H1 (cell line): ENCODE measurements around the gene BTBD9. TPM values are rescaled to one million over a fixed set of nuclear protein-coding genes. Genes with fewer than 3 reads are reported as not detected.

Experiments
- CTCF ChIA-PET: fragments of 300-600 bp; sonication (Branson Sonifier 250); formaldehyde crosslinking; loops from one replicate; lab custom pipeline; 2021; ENCODE audit not compliant: partially characterized antibody; lab: Charles Lee
- POLR2A ChIA-PET: fragments of 300-600 bp; sonication (Branson Sonifier 250); formaldehyde crosslinking; loops from one replicate; lab custom pipeline; 2021; ENCODE audit warnings: inconsistent platforms; ENCODE audit not compliant: partially characterized antibody; lab: Charles Lee
- DNase-seq, 2 experiments: peaks; one replicate each; pipeline versions ENCODE4 v3.0.0 to v3.0.0-alpha.2; 2010 to 2022; ENCODE audit warnings: low spot score in 2 of 2, low read depth in 1 of 2, mixed read lengths in 1 of 2
- FAIRE-seq: peaks from 2 replicates; lab custom pipeline; 2011; peaks lifted over from hg19 to GRCh38; lab: Jason Lieb, UNC
- H2AFZ ChIP-seq: 2 replicates; pipeline ENCODE4 v1.8.1; 2012; ENCODE audit warnings: low read length, inconsistent platforms
- H2AK5ac ChIP-seq: 2 replicates; pipeline ENCODE4 v1.6.1; 2013; ENCODE audit warnings: low read depth, low read length
- H2BK120ac ChIP-seq: replicated peaks from 2 replicates; pipeline ENCODE3; 2013; ENCODE audit warnings: low read depth, low read length, inconsistent platforms
- H2BK12ac ChIP-seq: 2 replicates; pipeline ENCODE4 v1.6.1; 2013; ENCODE audit warnings: low read depth, low read length
- H2BK15ac ChIP-seq: 2 replicates; pipeline ENCODE4 v1.6.1; 2013; ENCODE audit warnings: low read length
- H2BK20ac ChIP-seq: 2 replicates; pipeline ENCODE4 v1.6.1; 2013; ENCODE audit warnings: low read length
- H2BK5ac ChIP-seq: 2 replicates; pipeline ENCODE4 v1.6.1; 2013; ENCODE audit warnings: low read depth, low read length
- H3K14ac ChIP-seq: 2 replicates; pipeline ENCODE4 v1.6.1; 2013; ENCODE audit warnings: inconsistent platforms; ENCODE audit not compliant: insufficient read length
- H3K18ac ChIP-seq: 2 replicates; pipeline ENCODE4 v1.6.1; 2013; ENCODE audit warnings: low read length; ENCODE audit errors: extremely low read depth
- H3K23ac ChIP-seq: 2 replicates; pipeline ENCODE4 v1.6.1; 2013; ENCODE audit warnings: inconsistent platforms; ENCODE audit not compliant: insufficient read length
- H3K23me2 ChIP-seq: 2 replicates; pipeline ENCODE4 v1.6.1; 2013; ENCODE audit warnings: low read depth, low read length
- H3K27ac ChIP-seq: 2 replicates; pipeline ENCODE4 v1.6.1; 2011; ENCODE audit warnings: low read depth, low read length, inconsistent platforms
- H3K27me3 ChIP-seq, 4 experiments: replicated peaks in 1 of 4; 1 replicate in 1 of 4; 2 replicates in 3 of 4; pipeline versions ENCODE4 v1.6.1 to v1.8.1; 2011 to 2013; ENCODE audit warnings: low read length in 3 of 4, mild to moderate bottlenecking in 3 of 4, inconsistent platforms in 2 of 4, mixed read lengths in 2 of 4, moderate library complexity in 1 of 4; ENCODE audit not compliant: control insufficient read depth in 3 of 4, insufficient read depth in 3 of 4; ENCODE audit errors: extremely low read depth in 1 of 4
- H3K36me3 ChIP-seq, 4 experiments: 2 replicates each; pipeline versions ENCODE4 v1.6.1 to v1.8.1; 2011 to 2013; ENCODE audit warnings: mild to moderate bottlenecking in 4 of 4, low read length in 3 of 4, moderate library complexity in 2 of 4, control low read depth in 1 of 4, inconsistent platforms in 1 of 4; ENCODE audit not compliant: insufficient read depth in 4 of 4, control insufficient read depth in 2 of 4
- H3K4ac ChIP-seq: replicated peaks from 2 replicates; pipeline ENCODE3; 2013; ENCODE audit warnings: low read length, low read depth, mixed read lengths, inconsistent platforms; ENCODE audit not compliant: insufficient read length
- H3K4me1 ChIP-seq, 4 experiments: replicated peaks in 1 of 4; 1 replicate in 1 of 4; 2 replicates in 3 of 4; pipeline versions ENCODE4 v1.6.1 to v1.8.1; 2011 to 2013; ENCODE audit warnings: low read length in 3 of 4, inconsistent platforms in 2 of 4, mixed read lengths in 1 of 4; ENCODE audit not compliant: insufficient read depth in 4 of 4, control insufficient read depth in 3 of 4
- H3K4me2 ChIP-seq, 2 experiments: 2 replicates each; pipeline versions ENCODE4 v1.6.1 to v1.8.1; 2011 to 2013; ENCODE audit warnings: low read depth in 2 of 2, low read length in 2 of 2, control low read depth in 1 of 2, inconsistent platforms in 1 of 2, mild to moderate bottlenecking in 1 of 2; ENCODE audit not compliant: insufficient read depth in 1 of 2
- H3K4me3 ChIP-seq, 4 experiments: fragments of 200-600, 300-600 bp in 1 of 4; sonication (generic), shearing (Covaris generic), sonication (Bioruptor Twin) in 1 of 4; 2 replicates each; pipeline versions ENCODE4 v1.5.1 to v1.8.1; 2011 to 2016; ENCODE audit warnings: low read length in 4 of 4, low read depth in 3 of 4, control low read depth in 2 of 4, inconsistent platforms in 2 of 4, mild to moderate bottlenecking in 2 of 4, mixed read lengths in 1 of 4, moderate library complexity in 1 of 4; ENCODE audit not compliant: insufficient read depth in 2 of 4; ENCODE audit errors: extremely low read depth in 1 of 4
- H3K56ac ChIP-seq: replicated peaks from 2 replicates; pipeline ENCODE3; 2013; ENCODE audit warnings: low read depth, mild to moderate bottlenecking, mixed read lengths, low read length, inconsistent platforms; ENCODE audit not compliant: insufficient read length
- H3K79me1 ChIP-seq: 2 replicates; pipeline ENCODE4 v1.6.1; 2013; ENCODE audit warnings: low read depth, low read length, control low read depth
- H3K79me2 ChIP-seq, 2 experiments: 2 replicates each; pipeline versions ENCODE4 v1.6.1 to v1.8.1; 2012 to 2013; ENCODE audit warnings: low read length in 2 of 2, mild to moderate bottlenecking in 2 of 2, inconsistent platforms in 1 of 2; ENCODE audit not compliant: insufficient read depth in 2 of 2, control insufficient read depth in 1 of 2
- H3K9ac ChIP-seq, 4 experiments: replicated peaks in 1 of 4; 1 replicate in 1 of 4; 2 replicates in 3 of 4; pipeline versions ENCODE4 v1.6.1 to v1.8.1; 2011 to 2013; ENCODE audit warnings: low read depth in 3 of 4, low read length in 3 of 4, control low read depth in 2 of 4, mild to moderate bottlenecking in 2 of 4, moderate library complexity in 2 of 4, inconsistent platforms in 1 of 4; ENCODE audit errors: extremely low read depth in 1 of 4
- H3K9me3 ChIP-seq, 2 experiments: 2 replicates each; pipeline versions ENCODE4 v1.6.1 to v1.8.1; 2012 to 2013; ENCODE audit warnings: mild to moderate bottlenecking in 2 of 2, moderate library complexity in 2 of 2, control low read depth in 1 of 2, inconsistent platforms in 1 of 2, low read depth in 1 of 2, low read length in 1 of 2, mixed read lengths in 1 of 2; ENCODE audit not compliant: insufficient read depth in 2 of 2
- H4K20me1 ChIP-seq, 2 experiments: replicated peaks in 1 of 2; 2 replicates each; pipeline versions ENCODE3 to v1.8.1; 2011 to 2013; ENCODE audit warnings: inconsistent platforms in 2 of 2, low read length in 2 of 2, mild to moderate bottlenecking in 1 of 2; ENCODE audit not compliant: insufficient read depth in 2 of 2, control insufficient read depth in 1 of 2
- H4K5ac ChIP-seq: 2 replicates; pipeline ENCODE4 v1.6.1; 2013; ENCODE audit warnings: low read length, low read depth, mixed read lengths, inconsistent platforms; ENCODE audit not compliant: insufficient read length
- H4K8ac ChIP-seq: 2 replicates; pipeline ENCODE4 v1.8.0; 2013; ENCODE audit warnings: mild to moderate bottlenecking, moderate library complexity, low read length, inconsistent platforms; ENCODE audit not compliant: insufficient read depth; ENCODE audit errors: extremely low read depth
- H4K91ac ChIP-seq: replicated peaks from 2 replicates; pipeline ENCODE3; 2013; ENCODE audit warnings: low read length, mixed read lengths, inconsistent platforms; ENCODE audit not compliant: insufficient read length
- EP300 ChIP-seq, 2 experiments: IDR thresholded peaks; 1 replicate in 1 of 2; 2 replicates in 1 of 2; pipeline ENCODE4 v1.6.1; 2011 to 2012; ENCODE audit warnings: low read depth in 2 of 2, low read length in 2 of 2, mild to moderate bottlenecking in 2 of 2, borderline replicate concordance in 1 of 2, inconsistent platforms in 1 of 2, moderate library complexity in 1 of 2
- PHF8 ChIP-seq: fragments of 200-600 bp; sonication (generic); conservative IDR thresholded peaks from 2 replicates; pipeline ENCODE4 v1.7.1; 2012; ENCODE audit warnings: low read depth, mild to moderate bottlenecking, inconsistent platforms, low read length, moderate library complexity
- TCF12 ChIP-seq: IDR thresholded peaks from 2 replicates; pipeline ENCODE4 v1.6.1; 2011; ENCODE audit warnings: low read depth, mild to moderate bottlenecking, low read length
- ZNF274 ChIP-seq: IDR thresholded peaks from 2 replicates; pipeline ENCODE4 v1.7.0; 2012; ENCODE audit warnings: low read length, borderline replicate concordance; ENCODE audit errors: extremely low read depth
- WGBS, 2 experiments: shearing (Covaris generic) in 1 of 2; methylation state at CpG; one replicate each; pipeline versions ENCODE4 v1.1.6 to v1.1.7; 2013 to 2015; ENCODE audit warnings: low lambda C conversion rate in 2 of 2, mixed read lengths in 2 of 2, inconsistent platforms in 1 of 2, low coverage in 1 of 2, missing lambda C conversion rate in 1 of 2; ENCODE audit not compliant: insufficient replicate concordance in 2 of 2, insufficient coverage in 1 of 2, insufficient read length in 1 of 2; ENCODE audit errors: extremely low coverage in 1 of 2, missing lambda C conversion rate in 1 of 2; 5-methylcytosine and 5-hydroxymethylcytosine counted together
- polyA plus RNA-seq, 7 experiments: library from polyadenylated mRNA; depleted of rRNA in 3 of 7; stranded (reverse) in 5 of 7; unstranded in 2 of 7; fragments of >200 nt in 5 of 7; fragments of 200-250 nt in 2 of 7; gene quantifications; 1 replicate in 5 of 7; 2 replicates in 1 of 7; 4 replicates in 1 of 7; pipeline versions ENCODE4 v1.2.1 to v1.2.3, GENCODE V29; 2011 to 2013; ENCODE audit warnings: missing spikeins in 2 of 7, mixed read lengths in 2 of 7
- total RNA-seq: library from RNA; stranded (reverse); fragmentation: NEBNext Ultra II Directional; extraction: Animal tissue kit (Norgen Biotek cat#: 25700); gene quantifications from 2 replicates; pipeline ENCODE4 v1.2.1, GENCODE V29; 2021
- TF ChIP-seq, protein P1 (sequence below): IDR thresholded peaks from 2 replicates; pipeline ENCODE4 v1.6.1; 2012; ENCODE audit warnings: low read length, inconsistent platforms
- TF ChIP-seq, protein P2 (sequence below): IDR thresholded peaks from 2 replicates; pipeline ENCODE4 v1.6.1; 2012; ENCODE audit warnings: inconsistent platforms

Gene BTBD9
- total and polyA plus RNA-seq, 2 of the 8 experiments (the other 6 are each of a cell fraction or from before 2014, with no cell fraction given), result 0.92 to 4.1 TPM

- POLR2A ChIA-PET, result no interaction called here
- Histone ChIP-seq H3K4me2 (peak overlapping the region in 1 of 2 experiments; percentile 43; a peak in 1 of 4 replicates), H4K91ac (no peak overlapping the region), H3K14ac (no peak overlapping the region), H2BK15ac (no peak overlapping the region), H2BK20ac (no peak overlapping the region), H4K5ac (no peak overlapping the region), H4K8ac (no peak overlapping the region), H2BK12ac (no peak overlapping the region), H2AK5ac (no peak overlapping the region), H3K27ac (no peak overlapping the region), H3K4me3 (no peak overlapping the region), H4K20me1 (no peaks in the 10 kb centered on the region), H3K27me3 (no peaks in the 10 kb centered on the region), H3K23ac (no peak overlapping the region), H2BK5ac (no peak overlapping the region), H3K56ac (no peak overlapping the region), H3K4me1 (peaks cover 4 to 13% (median 10%) of the 10 kb centered on the region in 4 experiments; a peak in 5 of 7 replicates), H3K9me3 (no peaks in the 10 kb centered on the region), H3K79me2 (no peaks in the 10 kb centered on the region), H3K4ac (no peak overlapping the region), H3K79me1 (no peaks in the 10 kb centered on the region), H2AFZ (no peak overlapping the region), H3K9ac (no peak overlapping the region), H3K36me3 (no peaks in the 10 kb centered on the region), H3K23me2 (no peaks in the 10 kb centered on the region), H2BK120ac (no peak overlapping the region), H3K18ac (no peak overlapping the region)
- no peak for DNase-seq
- TF ChIP-seq TCF12 (no peak), PHF8 (no peak), ZNF274 (no peak), EP300 (IDR thresholded peaks at IDR 0.05; ENCODE audit: borderline replicate concordance in 1 of 2, low read depth in 2 of 2, low read length in 2 of 2) (no peak)
- TF ChIP-seq, protein P1, sequence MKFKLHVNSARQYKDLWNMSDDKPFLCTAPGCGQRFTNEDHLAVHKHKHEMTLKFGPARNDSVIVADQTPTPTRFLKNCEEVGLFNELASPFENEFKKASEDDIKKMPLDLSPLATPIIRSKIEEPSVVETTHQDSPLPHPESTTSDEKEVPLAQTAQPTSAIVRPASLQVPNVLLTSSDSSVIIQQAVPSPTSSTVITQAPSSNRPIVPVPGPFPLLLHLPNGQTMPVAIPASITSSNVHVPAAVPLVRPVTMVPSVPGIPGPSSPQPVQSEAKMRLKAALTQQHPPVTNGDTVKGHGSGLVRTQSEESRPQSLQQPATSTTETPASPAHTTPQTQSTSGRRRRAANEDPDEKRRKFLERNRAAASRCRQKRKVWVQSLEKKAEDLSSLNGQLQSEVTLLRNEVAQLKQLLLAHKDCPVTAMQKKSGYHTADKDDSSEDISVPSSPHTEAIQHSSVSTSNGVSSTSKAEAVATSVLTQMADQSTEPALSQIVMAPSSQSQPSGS, result no peak
- TF ChIP-seq, protein P2, sequence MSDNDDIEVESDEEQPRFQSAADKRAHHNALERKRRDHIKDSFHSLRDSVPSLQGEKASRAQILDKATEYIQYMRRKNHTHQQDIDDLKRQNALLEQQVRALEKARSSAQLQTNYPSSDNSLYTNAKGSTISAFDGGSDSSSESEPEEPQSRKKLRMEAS, result no peak
- no peak for FAIRE-seq
- 81% methylated on average over 2 of the region's 2 CpGs; no CpG with 5 or more reads in 1 of the 2 experiments for WGBS, 2 experiments
- CTCF ChIA-PET, result interaction anchor here (0.6 kb wide), 1 partner anchor 136 kb away, joined by 3 read pairs; no protein-coding TSS in a partner anchor
Measured at GRCh38 chr6:38262609-38263008, 377.1 kb downstream of the BTBD9 start.
